HEK293 (cell line): ENCODE results near the gene PSMG2.

Source experiments
- ELK4 ChIP-seq: IDR thresholded peaks from 2 replicates; pipeline ENCODE4 v1.6.1; 2011; ENCODE audit warnings: mild to moderate bottlenecking, low read depth, low read length, borderline replicate concordance
- GLIS2 ChIP-seq: fragments of 450-650 bp; formaldehyde crosslinking; IDR thresholded peaks from 2 replicates; pipeline ENCODE4 v1.5.1; 2016; ENCODE audit warnings: missing biosample characterization, missing genetic modification characterization
- KLF9 ChIP-seq: fragments of 450-650 bp; formaldehyde crosslinking; IDR thresholded peaks from 2 replicates; pipeline ENCODE4 v1.5.1; 2016; ENCODE audit warnings: missing biosample characterization, missing genetic modification characterization, low read depth
- SP7 ChIP-seq: fragments of 450-650 bp; formaldehyde crosslinking; IDR thresholded peaks from 2 replicates; pipeline ENCODE4 v1.5.1; 2016; ENCODE audit warnings: missing biosample characterization, missing genetic modification characterization
- TSHZ1 ChIP-seq: fragments of 450-650 bp; formaldehyde crosslinking; IDR thresholded peaks from 2 replicates; pipeline ENCODE4 v1.5.1; 2016; ENCODE audit warnings: missing biosample characterization, missing genetic modification characterization, borderline replicate concordance
- ZBTB20 ChIP-seq: fragments of 450-650 bp; formaldehyde crosslinking; IDR thresholded peaks from 2 replicates; pipeline ENCODE4 v1.5.1; 2016; ENCODE audit warnings: missing biosample characterization, missing genetic modification characterization
- ZBTB8A ChIP-seq: fragments of 450-650 bp; formaldehyde crosslinking; IDR thresholded peaks from 2 replicates; pipeline ENCODE4 v1.5.1; 2016; ENCODE audit warnings: missing biosample characterization, missing genetic modification characterization
- ZFHX2 ChIP-seq: fragments of 450-650 bp; formaldehyde crosslinking; conservative IDR thresholded peaks from 2 replicates; pipeline ENCODE4 v1.5.1; 2016; ENCODE audit warnings: missing biosample characterization, missing genetic modification characterization
- ZNF10 ChIP-seq: fragments of 450-650 bp; formaldehyde crosslinking; IDR thresholded peaks from 2 replicates; pipeline ENCODE4 v1.5.1; 2017; ENCODE audit warnings: missing biosample characterization, missing genetic modification characterization
- ZNF202 ChIP-seq: fragments of 450-650 bp; formaldehyde crosslinking; IDR thresholded peaks from 2 replicates; pipeline ENCODE4 v1.5.1; 2016; ENCODE audit warnings: missing biosample characterization, missing genetic modification characterization, borderline replicate concordance
- ZNF350 ChIP-seq: fragments of 450-650 bp; formaldehyde crosslinking; IDR thresholded peaks from 2 replicates; pipeline ENCODE4 v1.5.0; 2017; ENCODE audit warnings: missing biosample characterization, mild to moderate bottlenecking, missing genetic modification characterization
- ZNF549 ChIP-seq: fragments of 450-650 bp; IDR thresholded peaks from 2 replicates; pipeline ENCODE4 v1.5.1; 2018; ENCODE audit warnings: missing biosample characterization, missing genetic modification characterization, mild to moderate bottlenecking, inconsistent platforms, moderate library complexity
- ZNF626 ChIP-seq: fragments of 450-650 bp; sonication (Bioruptor Pico); formaldehyde crosslinking; IDR thresholded peaks from 2 replicates; pipeline ENCODE4 v1.5.1; 2018; ENCODE audit warnings: missing biosample characterization, missing genetic modification characterization, inconsistent platforms
- ZNF777 ChIP-seq: fragments of 450-650 bp; formaldehyde crosslinking; IDR thresholded peaks from 2 replicates; pipeline ENCODE4 v1.5.1; 2017; ENCODE audit warnings: missing biosample characterization, missing genetic modification characterization, borderline replicate concordance
- ZNF785 ChIP-seq: fragments of 450-650 bp; formaldehyde crosslinking; IDR thresholded peaks from 2 replicates; pipeline ENCODE4 v1.5.1; 2016; ENCODE audit warnings: missing biosample characterization, missing genetic modification characterization
- ZSCAN16 ChIP-seq: fragments of 450-650 bp; formaldehyde crosslinking; IDR thresholded peaks from 2 replicates; pipeline ENCODE4 v1.5.1; 2016; ENCODE audit warnings: missing biosample characterization, missing genetic modification characterization
- ZXDB ChIP-seq: fragments of 450-650 bp; formaldehyde crosslinking; IDR thresholded peaks from 2 replicates; pipeline ENCODE4 v1.5.1; 2016; ENCODE audit warnings: missing biosample characterization, missing genetic modification characterization
- TF ChIP-seq, protein P1 (sequence below): fragments of 450-650 bp; formaldehyde crosslinking; IDR thresholded peaks from 2 replicates; pipeline ENCODE4 v1.5.1; 2017; ENCODE audit warnings: missing biosample characterization, missing genetic modification characterization
- TF ChIP-seq, protein P2 (sequence below): fragments of 450-650 bp; formaldehyde crosslinking; IDR thresholded peaks from 2 replicates; pipeline ENCODE4 v1.5.1; 2016; ENCODE audit warnings: missing biosample characterization, missing genetic modification characterization, borderline replicate concordance
- TF ChIP-seq, protein P3 (sequence below): fragments of 450-650 bp; formaldehyde crosslinking; IDR thresholded peaks from 2 replicates; pipeline ENCODE4 v1.5.1; 2017; ENCODE audit warnings: missing biosample characterization, missing genetic modification characterization

PSMG2 gene

DNA sequence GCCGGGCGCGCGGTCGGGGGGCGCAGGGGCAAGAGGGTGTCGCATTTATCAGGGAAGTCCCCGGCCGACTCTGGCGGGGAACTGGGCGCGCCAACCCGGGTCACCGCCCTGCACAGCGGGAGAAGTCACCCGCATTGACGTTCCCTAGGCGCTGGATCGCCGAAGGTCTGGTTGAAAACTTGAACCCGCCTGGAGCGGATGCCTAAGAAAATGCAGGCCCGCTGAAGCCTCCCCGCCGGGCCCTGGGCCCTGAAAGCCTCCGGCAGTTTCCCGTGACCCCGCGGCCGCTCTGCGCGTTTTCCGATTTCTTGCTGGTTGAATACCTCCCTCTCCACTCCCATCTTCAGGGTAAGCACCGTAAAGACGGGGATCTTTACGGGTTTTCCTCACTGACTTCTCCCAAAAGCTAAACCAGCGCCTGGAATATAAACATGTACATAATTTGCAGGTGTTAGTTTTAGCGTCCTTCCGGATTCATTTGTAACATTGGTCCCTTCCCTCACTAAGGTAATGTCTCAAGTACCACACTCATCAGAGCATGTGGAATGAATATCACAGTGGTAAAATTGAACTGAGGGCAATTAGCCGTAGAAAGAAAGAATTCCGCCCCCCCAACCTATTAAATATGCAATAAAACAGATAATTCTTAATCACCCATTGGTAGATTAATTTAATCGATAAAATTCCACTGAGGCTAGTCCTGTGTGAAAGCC is 44.3 kb upstream of the PSMG2 start (continued):
- TF ChIP-seq GLIS2 (peak; percentile 56; the same call in 1 of the 2 replicates), ELK4 (no peak), ZBTB20 (tag by site-specific recombination) (peak; percentile 74; the same call in 1 of the 2 replicates), ZNF350 (no peak), ZNF777 (tag by site-specific recombination) (no peak), ZXDB (tag by site-specific recombination) (0 out of 2 replicates have a peak, but pooled peaks have one; percentile 59), ZSCAN16 (tag by site-specific recombination) (no peak), ZNF626 (tag by site-specific recombination) (0 out of 2 replicates have a peak, but pooled peaks have one; percentile 7), TSHZ1 (no peak), ZNF10 (tag by site-specific recombination) (no peak), ZNF549 (tag by site-specific recombination) (no peak), ZNF202 (no peak), ZBTB8A (tag by site-specific recombination) (peak; percentile 87), ZFHX2 (tag by site-specific recombination) (peak; percentile 11; the same call in 1 of the 2 replicates), SP7 (tag by site-specific recombination) (peak; percentile 80), KLF9 (tag by site-specific recombination) (no peak), ZNF785 (tag by site-specific recombination) (no peak)
- TF ChIP-seq, protein P1, sequence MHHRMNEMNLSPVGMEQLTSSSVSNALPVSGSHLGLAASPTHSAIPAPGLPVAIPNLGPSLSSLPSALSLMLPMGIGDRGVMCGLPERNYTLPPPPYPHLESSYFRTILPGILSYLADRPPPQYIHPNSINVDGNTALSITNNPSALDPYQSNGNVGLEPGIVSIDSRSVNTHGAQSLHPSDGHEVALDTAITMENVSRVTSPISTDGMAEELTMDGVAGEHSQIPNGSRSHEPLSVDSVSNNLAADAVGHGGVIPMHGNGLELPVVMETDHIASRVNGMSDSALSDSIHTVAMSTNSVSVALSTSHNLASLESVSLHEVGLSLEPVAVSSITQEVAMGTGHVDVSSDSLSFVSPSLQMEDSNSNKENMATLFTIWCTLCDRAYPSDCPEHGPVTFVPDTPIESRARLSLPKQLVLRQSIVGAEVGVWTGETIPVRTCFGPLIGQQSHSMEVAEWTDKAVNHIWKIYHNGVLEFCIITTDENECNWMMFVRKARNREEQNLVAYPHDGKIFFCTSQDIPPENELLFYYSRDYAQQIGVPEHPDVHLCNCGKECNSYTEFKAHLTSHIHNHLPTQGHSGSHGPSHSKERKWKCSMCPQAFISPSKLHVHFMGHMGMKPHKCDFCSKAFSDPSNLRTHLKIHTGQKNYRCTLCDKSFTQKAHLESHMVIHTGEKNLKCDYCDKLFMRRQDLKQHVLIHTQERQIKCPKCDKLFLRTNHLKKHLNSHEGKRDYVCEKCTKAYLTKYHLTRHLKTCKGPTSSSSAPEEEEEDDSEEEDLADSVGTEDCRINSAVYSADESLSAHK (tag by site-specific recombination) = peak; percentile 99
- TF ChIP-seq, protein P2, sequence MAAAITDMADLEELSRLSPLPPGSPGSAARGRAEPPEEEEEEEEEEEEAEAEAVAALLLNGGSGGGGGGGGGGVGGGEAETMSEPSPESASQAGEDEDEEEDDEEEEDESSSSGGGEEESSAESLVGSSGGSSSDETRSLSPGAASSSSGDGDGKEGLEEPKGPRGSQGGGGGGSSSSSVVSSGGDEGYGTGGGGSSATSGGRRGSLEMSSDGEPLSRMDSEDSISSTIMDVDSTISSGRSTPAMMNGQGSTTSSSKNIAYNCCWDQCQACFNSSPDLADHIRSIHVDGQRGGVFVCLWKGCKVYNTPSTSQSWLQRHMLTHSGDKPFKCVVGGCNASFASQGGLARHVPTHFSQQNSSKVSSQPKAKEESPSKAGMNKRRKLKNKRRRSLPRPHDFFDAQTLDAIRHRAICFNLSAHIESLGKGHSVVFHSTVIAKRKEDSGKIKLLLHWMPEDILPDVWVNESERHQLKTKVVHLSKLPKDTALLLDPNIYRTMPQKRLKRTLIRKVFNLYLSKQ = no peak
- TF ChIP-seq, protein P3, sequence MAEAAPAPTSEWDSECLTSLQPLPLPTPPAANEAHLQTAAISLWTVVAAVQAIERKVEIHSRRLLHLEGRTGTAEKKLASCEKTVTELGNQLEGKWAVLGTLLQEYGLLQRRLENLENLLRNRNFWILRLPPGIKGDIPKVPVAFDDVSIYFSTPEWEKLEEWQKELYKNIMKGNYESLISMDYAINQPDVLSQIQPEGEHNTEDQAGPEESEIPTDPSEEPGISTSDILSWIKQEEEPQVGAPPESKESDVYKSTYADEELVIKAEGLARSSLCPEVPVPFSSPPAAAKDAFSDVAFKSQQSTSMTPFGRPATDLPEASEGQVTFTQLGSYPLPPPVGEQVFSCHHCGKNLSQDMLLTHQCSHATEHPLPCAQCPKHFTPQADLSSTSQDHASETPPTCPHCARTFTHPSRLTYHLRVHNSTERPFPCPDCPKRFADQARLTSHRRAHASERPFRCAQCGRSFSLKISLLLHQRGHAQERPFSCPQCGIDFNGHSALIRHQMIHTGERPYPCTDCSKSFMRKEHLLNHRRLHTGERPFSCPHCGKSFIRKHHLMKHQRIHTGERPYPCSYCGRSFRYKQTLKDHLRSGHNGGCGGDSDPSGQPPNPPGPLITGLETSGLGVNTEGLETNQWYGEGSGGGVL (tag by site-specific recombination) = 0 out of 2 replicates have a peak, but pooled peaks have one; percentile 24
